Activated T-cell treated with anti-CD3 and anti-CD28 coated beads for 48 hours (primary cell): ENCODE results near the gene RPS6KA5.

Experiments used
- DNase-seq: peaks from one replicate; pipeline ENCODE4 v3.0.0-alpha.2; 2020; ENCODE audit warnings: low read depth

Gene RPS6KA5

GRCh38 chr14:90807060-90807459 lies 253.4 kb downstream of the RPS6KA5 start:
- DNase-seq, result no peak

- no peak for DNase-seq
Measured at GRCh38 chr14:90805662-90806540, 254.5 kb downstream of the RPS6KA5 start.

- DNase-seq, result no peak
Measured at GRCh38 chr14:90805084-90805391, 255.4 kb downstream of the RPS6KA5 start.

- no peak for DNase-seq
Measured at GRCh38 chr14:90804292-90805083, 256.0 kb downstream of the RPS6KA5 start.

- no peak for DNase-seq
Measured at GRCh38 chr14:90803249-90803648, 257.2 kb downstream of the RPS6KA5 start.

GRCh38 chr14:90799420-90799819 lies 261.0 kb downstream of the RPS6KA5 start:
- no peak for DNase-seq

- no peak for DNase-seq
Measured at GRCh38 chr14:90797919-90798318, 262.5 kb downstream of the RPS6KA5 start.
